ELF-1 (cell line): ENCODE measurements around the gene SRXN1.

Experiments used
- DNase-seq: peaks from one replicate; pipeline ENCODE4 v3.0.0-alpha.2; 2016; ENCODE audit warnings: low read depth, low spot score

The SRXN1 gene

GRCh38 chr20:607476-607875 is 45.5 kb downstream of the SRXN1 start:
- DNase-seq = no peak

- DNase-seq = peak; percentile 83
Measured at GRCh38 chr20:605237-605636, 47.8 kb downstream of the SRXN1 start.

- no peak for DNase-seq
Measured at GRCh38 chr20:603116-603640, 49.8 kb downstream of the SRXN1 start.

- no peak for DNase-seq
Measured at GRCh38 chr20:602111-602970, 50.7 kb downstream of the SRXN1 start.

- no peak for DNase-seq
Measured at GRCh38 chr20:600736-601135, 52.3 kb downstream of the SRXN1 start.

- no peak for DNase-seq
Measured at GRCh38 chr20:600141-600540, 52.9 kb downstream of the SRXN1 start.

- no peak for DNase-seq
Measured at GRCh38 chr20:598133-598850, 54.7 kb downstream of the SRXN1 start.

GRCh38 chr20:597560-597959 is 55.4 kb downstream of the SRXN1 start:
- no peak for DNase-seq
